Superior temporal gyrus (tissue), 1 donor: ENCODE results near the gene HOXB6.

Source experiments
- DNase-seq: peaks from one replicate; pipeline ENCODE4 v3.0.0-alpha.2; 2016; ENCODE audit errors: extremely low spot score

Gene HOXB6

GRCh38 chr17:48565925-48566710, 38.7 kb downstream of the HOXB6 start:
- DNase-seq, result no peak

GRCh38 chr17:48565022-48565554, 39.7 kb downstream of the HOXB6 start:
- DNase-seq, result no peak

- no peak for DNase-seq
These were observed 40.4 kb downstream of the HOXB6 start for GRCh38 chr17:48564188-48565021.

GRCh38 chr17:48563867-48564187, 41.0 kb downstream of the HOXB6 start:
- no peak for DNase-seq

- DNase-seq, result no peak
These were observed 41.4 kb downstream of the HOXB6 start for GRCh38 chr17:48563385-48563838.

- DNase-seq, result no peak
These were observed 41.9 kb downstream of the HOXB6 start for GRCh38 chr17:48562934-48563333.

- no peak for DNase-seq
These were observed 42.6 kb downstream of the HOXB6 start for GRCh38 chr17:48561884-48562810.

GRCh38 chr17:48559840-48560817, 44.7 kb downstream of the HOXB6 start:
- no peak for DNase-seq

- DNase-seq, result no peak
These were observed 45.5 kb downstream of the HOXB6 start for GRCh38 chr17:48559122-48559839.

GRCh38 chr17:48558831-48559121, 46.0 kb downstream of the HOXB6 start:
- no peak for DNase-seq

- no peak for DNase-seq
These were observed 46.5 kb downstream of the HOXB6 start for GRCh38 chr17:48558057-48558830.

- no peak for DNase-seq
These were observed 48.0 kb downstream of the HOXB6 start for GRCh38 chr17:48556576-48557401.

- no peak for DNase-seq
These were observed 48.6 kb downstream of the HOXB6 start for GRCh38 chr17:48556229-48556575.

- no peak for DNase-seq
These were observed 49.2 kb downstream of the HOXB6 start for GRCh38 chr17:48555258-48556228.

GRCh38 chr17:48554412-48555257, 50.2 kb downstream of the HOXB6 start:
- no peak for DNase-seq

GRCh38 chr17:48553826-48554225, 51.0 kb downstream of the HOXB6 start:
- DNase-seq, result no peak
